HG03135 (cell line): Measurements from ENCODE around the gene TNS3.

ENCODE experiments used
- ATAC-seq: cut with Tn5 transposase; IDR thresholded peaks from one replicate; pipeline ENCODE4 v1.9.1; 2021; ENCODE audit warnings: mild to moderate bottlenecking, moderate library complexity; ENCODE audit not compliant: unreplicated experiment

TNS3 gene

GRCh38 chr7:47565640-47566250 is 16.2 kb downstream of the TNS3 start:
- no peak for ATAC-seq

DNA sequence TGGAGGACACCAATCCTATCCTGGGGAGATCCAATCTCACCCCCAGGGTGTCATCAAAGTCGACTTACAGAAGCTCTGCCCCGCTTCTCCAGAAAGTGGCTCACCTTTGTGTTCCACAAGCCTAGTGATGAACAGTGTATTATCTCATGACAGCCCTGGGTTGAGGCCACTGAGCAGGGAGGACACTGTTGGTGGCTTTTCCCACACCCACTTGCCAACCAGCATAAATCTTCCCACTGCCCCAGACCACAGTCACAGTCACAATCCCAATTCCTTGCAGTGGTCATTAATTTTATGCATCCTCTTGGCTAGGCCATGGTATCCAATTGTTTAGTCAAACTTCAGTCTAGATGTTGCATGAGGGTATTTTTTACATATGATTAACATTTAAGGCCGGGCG is 18.4 kb downstream of the TNS3 start:
- ATAC-seq = no peak

DNA sequence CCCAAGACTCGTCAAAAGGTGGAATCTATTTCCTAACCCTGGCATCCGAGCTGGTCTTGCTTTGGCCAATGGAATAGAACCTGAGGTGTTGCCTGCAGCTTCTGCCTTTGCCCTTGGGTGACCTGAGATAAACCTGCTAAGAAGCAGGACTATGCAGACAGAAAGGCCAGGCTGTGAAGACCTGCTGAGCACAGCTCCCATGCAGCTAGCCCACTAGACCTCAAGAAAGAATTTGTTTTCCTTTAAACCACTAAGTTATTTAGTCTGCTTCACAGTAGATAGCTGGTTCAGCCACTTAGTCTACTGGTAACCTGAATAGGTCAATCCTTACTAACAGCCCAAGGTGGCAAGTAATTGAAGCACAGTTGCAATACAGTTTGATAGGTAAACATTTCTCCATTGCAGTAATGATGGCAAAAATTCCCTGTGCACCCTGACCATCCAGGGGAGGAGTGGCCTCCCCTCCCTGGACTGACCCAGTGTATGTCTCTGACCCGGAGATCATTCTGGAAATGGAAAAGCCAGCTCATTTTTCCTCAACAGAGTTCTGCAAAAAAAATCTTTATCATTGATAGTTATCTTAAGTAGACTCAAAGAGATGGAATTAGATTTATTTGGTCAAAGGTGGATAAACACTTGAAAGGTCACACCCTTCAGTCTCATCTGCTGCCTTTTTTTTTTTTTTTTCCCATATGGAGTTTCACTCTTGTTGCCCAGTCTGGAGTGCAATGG is 20.0 kb downstream of the TNS3 start:
- no peak for ATAC-seq

DNA sequence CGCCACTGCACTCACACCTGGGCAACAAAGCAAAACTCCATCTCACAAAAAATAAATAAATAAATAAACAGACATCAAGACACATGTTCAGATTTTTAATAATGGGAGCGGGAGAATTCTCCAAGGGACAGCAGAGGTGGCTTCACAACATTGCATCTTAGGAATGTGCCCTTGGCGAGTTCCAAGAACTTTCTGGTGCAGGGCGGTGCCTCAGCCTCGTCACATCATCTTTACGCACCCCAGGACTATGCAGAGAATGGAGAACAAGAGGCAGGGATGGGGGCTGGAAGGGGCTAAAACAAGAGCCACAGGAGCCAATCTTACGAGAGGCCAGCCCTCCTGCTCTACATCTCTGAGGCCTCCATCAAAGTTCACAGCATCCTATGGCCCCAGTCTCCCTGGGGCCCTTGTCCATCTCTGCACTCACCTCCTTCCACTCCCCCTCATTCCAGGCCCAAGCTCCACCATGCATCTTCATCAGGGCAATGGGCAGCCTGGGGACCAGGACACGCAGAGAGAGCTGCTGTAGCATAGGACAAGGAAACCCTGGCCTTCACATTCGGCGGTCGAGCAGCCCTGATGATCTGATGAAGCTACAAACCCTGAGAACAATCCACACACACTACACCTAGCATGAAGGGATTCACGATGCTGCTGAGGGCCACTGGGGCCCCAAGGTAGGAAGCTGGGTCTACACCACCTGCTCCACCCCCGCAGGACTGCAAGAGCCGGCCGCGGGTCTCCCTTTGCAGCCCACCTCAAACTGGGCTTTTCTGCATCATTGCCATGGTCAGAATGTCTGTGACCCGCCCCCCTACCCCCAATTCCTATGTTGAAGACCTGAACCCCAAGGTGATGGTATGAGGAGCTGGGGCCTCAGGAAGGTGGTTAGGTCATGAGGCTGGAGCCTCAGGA is 22.3 kb downstream of the TNS3 start:
- ATAC-seq = no peak

- ATAC-seq = no peak
Measured at GRCh38 chr7:47557694-47558670, 23.9 kb downstream of the TNS3 start.

DNA sequence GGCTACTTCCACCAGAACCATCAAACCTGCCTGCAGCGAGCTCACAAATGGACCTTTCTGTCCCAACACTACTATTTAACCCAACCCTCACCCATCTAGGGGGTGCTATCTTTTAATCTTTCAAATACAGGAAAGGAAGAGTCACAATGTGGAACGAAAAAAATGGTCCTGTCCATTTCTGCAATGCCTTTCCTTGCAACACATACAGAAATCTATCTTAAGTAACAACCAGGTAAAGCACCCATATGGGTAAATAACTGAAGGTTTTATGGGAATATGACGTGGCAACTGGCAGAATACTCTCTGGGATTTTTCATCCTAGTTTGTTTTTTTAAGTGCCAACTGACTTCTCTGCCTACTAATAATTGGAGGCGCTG is 24.6 kb downstream of the TNS3 start:
- ATAC-seq = no peak

GRCh38 chr7:47556511-47557180 is 25.3 kb downstream of the TNS3 start:
- ATAC-seq = no peak

- ATAC-seq = no peak
Measured at GRCh38 chr7:47553309-47553708, 28.6 kb downstream of the TNS3 start.

- peak; percentile 98 for ATAC-seq
Measured at GRCh38 chr7:47552621-47553020, 29.3 kb downstream of the TNS3 start.

- ATAC-seq = no peak
Measured at GRCh38 chr7:47551668-47552440, 30.1 kb downstream of the TNS3 start.

DNA sequence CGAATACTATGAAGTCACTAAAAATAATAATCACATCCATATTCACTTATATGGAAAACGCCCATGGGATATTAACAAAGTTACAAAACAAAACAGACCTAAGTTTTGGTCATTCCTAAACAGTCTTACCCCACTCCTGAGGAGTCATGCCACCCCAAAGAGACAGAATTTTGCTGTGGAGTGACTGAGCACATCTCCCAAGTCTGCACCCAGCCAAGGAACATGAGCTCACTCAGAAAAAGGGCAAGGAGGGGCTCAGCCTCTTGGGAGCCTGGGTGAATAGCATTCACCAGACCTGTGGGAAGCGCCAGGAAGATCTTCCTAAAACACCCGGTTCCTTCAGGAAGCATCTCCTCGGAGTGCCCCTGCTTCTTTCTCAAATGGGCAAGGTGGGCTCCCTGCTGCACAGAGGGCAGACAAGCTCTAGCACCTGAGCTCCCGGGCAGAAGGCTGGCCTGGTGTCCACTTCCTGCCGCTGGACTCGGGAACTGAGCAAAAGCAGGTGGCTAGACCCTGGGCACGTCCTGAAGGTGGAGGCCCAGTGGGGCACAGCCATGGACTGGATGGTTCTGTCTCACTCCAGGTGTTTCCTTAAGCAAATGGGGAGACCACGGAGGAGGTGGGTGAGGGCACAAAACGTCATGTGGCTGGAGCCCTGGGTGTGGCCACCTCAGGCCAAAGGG is 31.0 kb downstream of the TNS3 start:
- no peak for ATAC-seq

- no peak for ATAC-seq
Measured at GRCh38 chr7:47549916-47550315, 32.0 kb downstream of the TNS3 start.

GRCh38 chr7:47549397-47549796 is 32.5 kb downstream of the TNS3 start:
- ATAC-seq = no peak

DNA sequence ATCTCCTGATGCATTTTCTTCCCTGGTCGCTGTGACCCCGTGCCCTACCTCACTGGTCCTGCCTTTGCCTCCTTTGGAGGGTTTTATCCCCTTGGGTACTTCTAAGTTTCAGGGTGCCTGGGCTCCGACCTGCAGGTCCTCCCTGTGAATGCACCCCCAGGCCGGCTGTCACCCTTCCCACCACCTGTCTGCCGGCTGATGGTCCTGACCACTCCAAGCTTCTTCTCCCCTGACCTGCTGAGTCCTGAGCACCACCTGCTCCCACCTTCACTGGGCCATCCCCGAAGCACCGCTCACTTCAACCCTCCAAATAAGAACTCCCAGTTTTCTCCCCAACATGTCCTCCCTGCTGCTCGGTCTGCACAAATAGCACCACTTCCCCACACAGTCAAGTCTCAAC is 33.4 kb downstream of the TNS3 start:
- no peak for ATAC-seq

- no peak for ATAC-seq
Measured at GRCh38 chr7:47546733-47547494, 35.0 kb downstream of the TNS3 start.

DNA sequence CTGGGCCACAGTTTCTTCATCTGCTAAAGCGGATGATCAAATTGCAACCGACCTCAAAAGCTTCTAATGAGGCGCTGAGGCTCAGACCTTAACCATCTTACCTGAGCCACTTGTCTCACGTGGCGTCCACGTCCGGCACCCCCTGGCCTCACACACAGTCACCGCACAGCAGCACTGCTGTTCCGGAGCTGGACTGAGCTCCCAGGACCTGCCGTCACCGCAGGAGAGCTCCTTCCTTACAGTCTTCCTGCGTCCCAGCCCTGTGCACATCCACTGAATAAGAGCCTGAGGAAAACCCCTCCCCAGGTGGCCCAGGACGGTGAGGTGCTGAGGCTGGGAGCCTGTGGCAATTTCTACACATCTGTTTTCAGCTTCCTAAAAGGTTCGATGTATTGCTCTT is 35.7 kb downstream of the TNS3 start:
- no peak for ATAC-seq

- ATAC-seq = no peak
Measured at GRCh38 chr7:47544416-47544815, 37.5 kb downstream of the TNS3 start.

- no peak for ATAC-seq
Measured at GRCh38 chr7:47543714-47544113, 38.2 kb downstream of the TNS3 start.
